GM21515 (cell line): ENCODE data around the gene ADAT1.

Experiments used
- ATAC-seq: cut with Tn5 transposase; IDR thresholded peaks from one replicate; pipeline ENCODE4 v1.9.1; 2021; ENCODE audit not compliant: unreplicated experiment

The ADAT1 gene

DNA sequence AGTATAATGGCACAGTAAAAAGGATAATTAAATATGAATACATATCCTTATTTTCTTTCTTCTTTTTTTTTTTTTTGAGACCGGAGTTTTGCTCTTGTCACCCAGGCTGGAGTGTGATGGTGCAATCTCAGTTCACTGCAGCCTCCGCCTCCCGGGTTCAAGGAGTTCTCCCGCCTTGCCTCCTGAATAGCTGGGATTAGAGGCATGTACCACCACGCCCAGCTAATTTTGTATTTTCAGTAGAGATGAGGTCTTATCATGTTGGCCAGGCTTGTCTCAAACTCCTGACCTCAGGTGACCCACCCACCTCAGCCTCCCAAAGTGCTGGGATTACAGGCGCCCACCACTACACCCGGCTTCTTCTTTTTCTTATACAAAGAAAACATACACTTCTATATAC lies 44.9 kb downstream of the ADAT1 start:
- no peak for ATAC-seq

DNA sequence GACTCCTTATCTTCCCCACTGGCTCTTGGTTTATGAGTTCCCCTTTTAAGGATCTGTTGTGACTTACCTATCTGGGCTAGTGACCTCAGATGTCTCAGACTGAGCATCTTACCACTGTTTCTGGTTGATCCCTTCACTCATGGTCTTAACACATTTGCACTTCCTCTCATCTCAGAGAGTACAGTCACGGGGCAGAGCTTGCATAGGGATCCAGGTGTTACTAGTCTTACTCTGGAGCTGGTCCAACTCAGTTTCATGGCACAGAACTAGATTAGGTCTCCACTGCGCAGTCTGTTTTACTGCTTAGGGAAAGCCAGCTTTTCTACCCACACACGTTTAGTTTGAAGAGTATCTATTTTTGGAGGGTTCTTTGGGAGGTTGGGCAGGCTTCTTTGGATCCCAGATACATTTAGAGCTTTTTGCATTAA lies 46.7 kb downstream of the ADAT1 start:
- peak; percentile 53 for ATAC-seq

GRCh38 chr16:75575958-75576357 lies 47.1 kb downstream of the ADAT1 start:
- ATAC-seq: no peak

- no peak for ATAC-seq
Measured at GRCh38 chr16:75573955-75574354, 49.1 kb downstream of the ADAT1 start.

DNA sequence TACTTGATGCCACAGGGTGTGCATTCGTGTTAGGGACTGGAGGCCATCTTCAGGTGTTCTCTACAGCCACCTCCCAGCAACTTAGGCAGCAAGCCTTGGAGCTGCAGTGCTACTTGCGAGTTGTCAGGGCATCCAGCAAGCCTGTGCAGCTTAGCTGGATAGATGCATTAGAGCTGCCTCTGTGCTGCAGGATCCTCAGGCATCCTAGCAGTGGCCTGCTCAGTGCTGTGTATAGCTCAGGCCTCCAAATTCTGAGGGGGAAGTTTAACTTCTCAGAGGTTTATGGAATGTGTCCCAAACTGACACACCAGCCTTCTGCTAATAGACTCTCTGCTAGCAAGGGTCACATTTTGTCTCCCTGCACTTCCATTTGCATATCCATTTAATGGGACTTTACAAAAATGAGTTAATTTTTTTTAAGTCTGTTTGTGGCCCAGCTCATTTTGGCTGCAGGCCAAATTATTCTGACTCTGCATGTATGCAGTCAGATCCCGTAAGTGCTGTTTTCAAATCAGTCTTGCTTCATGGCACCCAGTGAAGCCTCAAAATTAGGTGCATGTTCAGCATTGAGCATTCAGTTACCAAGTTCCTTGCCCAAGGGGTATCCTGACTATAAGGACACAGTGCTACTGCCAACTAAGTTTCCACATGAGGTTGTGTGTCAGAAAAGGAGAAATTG lies 50.1 kb downstream of the ADAT1 start:
- ATAC-seq: no peak

DNA sequence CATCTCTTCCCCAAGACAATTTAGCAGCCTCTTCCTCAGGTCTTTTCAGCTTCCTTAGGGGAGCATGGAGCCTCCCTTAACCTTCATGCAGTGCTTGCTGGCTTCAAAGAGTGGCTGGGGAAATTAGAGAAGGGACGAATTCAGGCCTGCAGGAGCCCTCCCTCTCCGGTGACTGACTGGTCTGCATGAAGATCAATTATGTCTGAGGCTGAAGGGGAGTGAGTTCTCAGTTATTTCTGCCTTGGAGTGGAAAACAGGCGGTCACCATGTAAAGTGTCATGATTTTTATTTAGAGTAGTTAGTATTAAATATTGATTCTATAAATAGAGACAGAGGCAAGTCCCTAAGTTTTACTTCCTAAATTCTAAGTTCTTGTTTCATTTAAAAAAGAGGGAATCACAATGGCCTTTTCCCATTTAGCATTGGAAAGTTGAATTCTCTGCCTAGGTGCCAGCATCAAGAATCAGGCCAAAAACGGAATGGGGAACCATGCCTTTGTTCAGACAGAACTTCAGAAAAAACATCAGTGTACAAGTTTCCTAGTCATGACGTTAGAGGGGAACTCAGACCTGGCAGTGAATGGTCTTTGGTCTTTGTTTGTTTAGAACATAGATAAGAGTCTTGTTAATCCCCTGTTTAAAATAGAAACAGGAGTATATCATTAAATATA lies 52.5 kb downstream of the ADAT1 start:
- no peak for ATAC-seq

- no peak for ATAC-seq
Measured at GRCh38 chr16:75567911-75568310, 55.2 kb downstream of the ADAT1 start.

- no peak for ATAC-seq
Measured at GRCh38 chr16:75566758-75567255, 56.3 kb downstream of the ADAT1 start.

DNA sequence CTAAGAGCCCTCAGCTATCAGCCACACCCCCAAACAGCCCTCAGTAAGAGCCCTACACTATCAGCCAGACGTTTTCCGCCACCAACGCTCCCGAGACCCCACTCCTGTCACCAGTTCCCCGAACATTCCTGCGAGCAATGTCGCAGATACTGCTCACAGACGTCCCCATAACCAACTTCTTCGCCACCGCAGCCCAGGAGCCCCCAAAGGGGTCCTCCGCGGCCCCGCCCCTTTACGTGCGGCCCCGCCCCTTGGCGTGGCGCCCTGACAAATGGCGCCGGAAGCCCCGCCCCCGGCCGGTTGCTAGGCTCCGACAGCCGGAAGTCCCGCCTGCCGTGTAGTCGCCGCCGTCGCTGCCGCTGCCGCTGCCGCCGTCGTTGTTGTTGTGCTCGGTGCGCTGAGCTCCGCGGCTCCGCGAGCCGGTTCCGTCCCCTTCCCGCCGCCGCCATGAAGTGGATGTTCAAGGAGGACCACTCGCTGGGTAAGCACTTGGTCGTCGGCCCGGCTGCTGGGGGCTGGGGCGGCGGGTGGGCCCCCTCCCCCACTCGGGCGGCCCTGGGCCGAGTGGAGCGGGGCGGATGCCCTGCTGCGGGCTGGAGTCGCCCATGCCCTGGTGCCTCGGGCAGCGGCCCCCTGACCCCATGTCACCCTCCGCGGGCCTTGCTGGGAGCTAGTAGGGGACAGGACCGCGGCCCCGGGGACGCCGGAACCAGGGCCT lies 56.9 kb downstream of the ADAT1 start, which contains the start of gene GABARAPL2:
Gene GABARAPL2 (plus strand): TSS at position 340 of the 718 bp plus-strand sequence. CDS start 108 bp downstream, at position 448.
- ATAC-seq: peak; percentile 62

GRCh38 chr16:75565640-75566039 lies 57.4 kb downstream of the ADAT1 start:
- peak; percentile 5 for ATAC-seq

DNA sequence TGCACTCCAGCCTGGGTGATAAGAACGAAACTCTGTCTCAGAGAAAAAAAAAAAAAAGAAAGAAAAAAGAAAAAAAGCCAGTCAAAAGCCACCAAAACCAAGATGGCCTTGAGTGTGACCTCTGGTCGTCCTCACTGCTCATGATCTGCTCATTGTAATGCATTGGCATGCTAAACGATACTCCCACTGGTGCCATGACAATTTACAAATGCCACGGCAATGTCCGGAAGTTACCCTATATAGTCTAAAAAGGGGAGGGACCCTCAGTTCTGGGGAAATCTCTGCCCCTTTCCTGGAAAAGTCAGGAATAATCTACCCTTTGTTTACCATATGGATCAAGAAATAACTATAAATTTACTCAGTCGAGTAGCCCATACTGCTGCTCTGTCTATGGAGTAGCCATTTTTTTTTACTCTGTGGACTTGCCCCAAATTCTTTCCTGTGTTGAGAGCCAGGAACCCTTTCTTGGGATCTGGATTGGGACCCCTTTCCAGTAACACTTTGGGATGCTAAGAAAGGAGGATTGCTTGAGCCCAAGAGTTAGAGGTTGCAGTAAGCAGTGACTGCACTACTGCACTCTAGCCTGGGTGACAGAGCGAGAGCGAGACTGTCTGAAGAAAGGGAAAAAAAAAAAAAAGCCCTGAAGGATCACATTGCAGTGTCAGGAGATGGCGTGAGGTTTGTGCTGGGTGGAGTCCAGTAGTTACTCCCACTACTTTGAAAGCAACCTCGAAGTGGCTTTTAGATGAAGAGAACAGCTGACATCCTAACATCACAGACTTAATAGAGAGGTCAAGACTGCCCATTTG lies 63.3 kb downstream of the ADAT1 start:
- ATAC-seq: no peak

- ATAC-seq: no peak
Measured at GRCh38 chr16:75558846-75559401, 64.2 kb downstream of the ADAT1 start.

DNA sequence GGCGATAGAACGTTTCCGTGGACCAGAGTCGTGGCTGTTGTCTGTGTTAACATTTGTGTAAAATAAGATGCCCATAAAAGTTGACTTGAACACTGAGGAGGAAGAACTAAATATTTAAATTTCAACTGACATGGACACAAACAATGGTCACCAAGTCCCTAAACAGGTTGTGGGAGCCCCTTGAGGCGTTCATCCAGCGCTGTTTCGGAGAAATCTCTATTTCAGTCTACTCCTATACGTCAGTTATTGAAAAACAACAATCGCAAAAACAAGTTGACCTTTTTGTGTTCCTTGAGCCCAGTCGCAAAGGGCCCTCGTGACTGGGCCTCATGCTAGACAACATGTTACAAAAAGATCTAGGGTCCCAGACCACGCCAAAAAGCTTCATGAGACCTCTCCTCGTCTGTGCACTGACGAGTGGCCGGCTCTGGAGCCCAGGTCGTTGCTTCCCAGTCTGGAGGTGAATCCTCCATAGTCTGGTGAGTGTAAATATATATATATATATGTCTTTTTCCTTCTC lies 66.6 kb downstream of the ADAT1 start:
- no peak for ATAC-seq

- ATAC-seq: peak; percentile 98
Measured at GRCh38 chr16:75555707-75556430, 67.2 kb downstream of the ADAT1 start, which contains the start of gene TMEM231. TSS of gene TMEM231 (minus strand) at chr16:75556252. CDS start at chr16:75556209, 43 bp downstream.

GRCh38 chr16:75555213-75555706 lies 67.8 kb downstream of the ADAT1 start:
- peak; percentile 31 for ATAC-seq

GRCh38 chr16:75552951-75553350 lies 70.1 kb downstream of the ADAT1 start:
- ATAC-seq: no peak

- peak; percentile 68 for ATAC-seq
Measured at GRCh38 chr16:75550211-75550662, 72.8 kb downstream of the ADAT1 start.
